IMR-90 (cell line): ENCODE data around the gene GP1BA. TPM values are rescaled to one million over a fixed set of nuclear protein-coding genes. Genes with fewer than 3 reads are reported as not detected.
"Not testable (repeated sequence)": the region's sequence is repeated elsewhere in the genome, so short reads cannot be mapped to it uniquely, and the experiment has no call there.

Experiments used
- ATAC-seq: fragments of 200-7000 bp; cut with Tn5 transposase; 2 replicates; pipeline ENCODE4 v1.9.1; 2020; ENCODE audit warnings: low read depth, mild to moderate bottlenecking, moderate library complexity
- BruUV-seq: library from RNA; stranded (reverse); fragments of 400-500 nt; replicated peaks from 2 replicates; lab custom pipeline; 2021; lab: Mats Ljungman, UMichigan
- CTCF ChIA-PET: fragments of 300-600 bp; formaldehyde crosslinking; extraction: SDS; loops from one replicate; lab custom pipeline; 2021; ENCODE audit warnings: antibody characterized with exemption; lab: Yijun Ruan, JAX
- POLR2A ChIA-PET: fragments of 300-600 bp; sonication (Branson Sonifier 250); formaldehyde crosslinking; loops from one replicate; lab custom pipeline; 2022; ENCODE audit warnings: antibody characterized with exemption; ENCODE audit not compliant: unreplicated experiment; lab: Charles Lee
- DNase-seq: peaks from one replicate; pipeline ENCODE4 v3.0.0; 2013
- H2AFZ ChIP-seq: replicated peaks from 2 replicates; pipeline ENCODE3; 2013; ENCODE audit warnings: low read length, mild to moderate bottlenecking; ENCODE audit not compliant: poor library complexity
- H2AK5ac ChIP-seq: 2 replicates; pipeline ENCODE4 v1.6.1; 2013; ENCODE audit warnings: low read depth, low read length, inconsistent platforms
- H2AK9ac ChIP-seq: replicated peaks from 2 replicates; pipeline ENCODE3; 2013; ENCODE audit warnings: mild to moderate bottlenecking, low read depth, low read length, moderate library complexity; ENCODE audit not compliant: poor library complexity
- H2BK120ac ChIP-seq: 2 replicates; pipeline ENCODE4 v1.6.1; 2013; ENCODE audit warnings: low read depth, low read length, inconsistent platforms
- H2BK15ac ChIP-seq: 3 replicates; pipeline ENCODE4 v1.6.1; 2013; ENCODE audit warnings: low read depth, low read length, inconsistent platforms
- H2BK20ac ChIP-seq: 2 replicates; pipeline ENCODE4 v1.6.1; 2013; ENCODE audit warnings: low read depth, mild to moderate bottlenecking, inconsistent platforms, low read length, moderate library complexity
- H2BK5ac ChIP-seq: 2 replicates; pipeline ENCODE4 v1.6.1; 2013; ENCODE audit warnings: mild to moderate bottlenecking, low read depth, low read length, inconsistent platforms; ENCODE audit not compliant: poor library complexity, severe bottlenecking
- H3K14ac ChIP-seq: replicated peaks from 2 replicates; pipeline ENCODE4 v1.6.1; 2013; ENCODE audit warnings: low read depth, low read length, inconsistent platforms
- H3K18ac ChIP-seq: 2 replicates; pipeline ENCODE4 v1.6.1; 2013; ENCODE audit warnings: low read depth, low read length, control low read depth
- H3K23ac ChIP-seq: 2 replicates; pipeline ENCODE4 v1.6.1; 2013; ENCODE audit warnings: low read depth, low read length, inconsistent platforms
- H3K27ac ChIP-seq: 2 replicates; pipeline ENCODE4 v1.5.1; 2013; ENCODE audit warnings: mild to moderate bottlenecking, control low read depth, low read length; ENCODE audit not compliant: insufficient read depth
- H3K27me3 ChIP-seq: 2 replicates; pipeline ENCODE4 v1.6.1; 2013; ENCODE audit warnings: low read length; ENCODE audit not compliant: control insufficient read depth, insufficient read depth
- H3K36me3 ChIP-seq: 2 replicates; pipeline ENCODE4 v1.6.1; 2013; ENCODE audit warnings: low read length, mixed read lengths; ENCODE audit not compliant: control insufficient read depth, insufficient read depth
- H3K4ac ChIP-seq: 2 replicates; pipeline ENCODE4 v1.6.1; 2013; ENCODE audit warnings: low read depth, low read length, inconsistent platforms
- H3K4me1 ChIP-seq: 2 replicates; pipeline ENCODE4 v1.6.1; 2013; ENCODE audit warnings: low read length, mixed read lengths; ENCODE audit not compliant: control insufficient read depth, insufficient read depth
- H3K4me2 ChIP-seq: 2 replicates; pipeline ENCODE4 v1.6.1; 2013; ENCODE audit warnings: low read depth, mild to moderate bottlenecking, control low read depth, low read length, moderate library complexity
- H3K4me3 ChIP-seq: 2 replicates; pipeline ENCODE4 v1.5.1; 2013; ENCODE audit warnings: low read depth, mild to moderate bottlenecking, control low read depth, low read length, moderate library complexity; ENCODE audit not compliant: insufficient read depth
- H3K56ac ChIP-seq: 2 replicates; pipeline ENCODE4 v1.6.1; 2013; ENCODE audit warnings: low read length, inconsistent platforms; ENCODE audit not compliant: insufficient read depth; ENCODE audit errors: extremely low read depth
- H3K79me1 ChIP-seq, 2 experiments: 2 replicates each; pipeline ENCODE4 v1.6.1; 2013; ENCODE audit warnings: low read length in 2 of 2, inconsistent platforms in 1 of 2, low read depth in 1 of 2
- H3K9ac ChIP-seq: 2 replicates; pipeline ENCODE4 v1.6.1; 2013; ENCODE audit warnings: low read depth, low read length, control low read depth
- H3K9me1 ChIP-seq: 2 replicates; pipeline ENCODE4 v1.6.1; 2013; ENCODE audit warnings: low read length, inconsistent platforms; ENCODE audit not compliant: insufficient read depth
- H3K9me3 ChIP-seq: 2 replicates; pipeline ENCODE4 v1.6.1; 2013; ENCODE audit warnings: low read length; ENCODE audit not compliant: control insufficient read depth, insufficient read depth
- H4K20me1 ChIP-seq: 2 replicates; pipeline ENCODE4 v1.6.1; 2013; ENCODE audit warnings: low read length, inconsistent platforms; ENCODE audit not compliant: insufficient read depth
- H4K5ac ChIP-seq: 2 replicates; pipeline ENCODE4 v1.6.1; 2013; ENCODE audit warnings: mild to moderate bottlenecking, low read depth, low read length, control low read depth
- H4K8ac ChIP-seq, 2 experiments: 2 replicates each; pipeline ENCODE4 v1.6.1; 2013; ENCODE audit warnings: low read depth in 2 of 2, low read length in 2 of 2, control low read depth in 1 of 2, inconsistent platforms in 1 of 2
- H4K91ac ChIP-seq: 2 replicates; pipeline ENCODE4 v1.6.1; 2013; ENCODE audit warnings: low read depth, low read length, inconsistent platforms; ENCODE audit not compliant: insufficient read depth
- dilution Hi-C: fragments of 300-500 bp; cut with HindIII; formaldehyde crosslinking; loops from one replicate; pipeline ENCODE4 v1.14.3; 2018; ENCODE audit warnings: low sequenced_read_pairs; ENCODE audit not compliant: unreplicated experiment
- in situ Hi-C: fragments of 300-500 bp; cut with MboI; formaldehyde crosslinking; loops from 3 replicates; pipeline ENCODE4 v1.14.3; 2019; ENCODE audit warnings: low sequenced_read_pairs, inconsistent platforms, mixed read lengths
- intact Hi-C: fragments of 100-400 bp; cut with micrococcal nuclease; formaldehyde crosslinking; loops from 2 replicates; pipeline ENCODE4 v1.10.0; 2022
- polyA plus RNA-seq, 3 experiments: library from polyadenylated mRNA; depleted of rRNA; stranded (reverse); fragments of >200 nt; gene quantifications; 2 replicates each; pipeline ENCODE4 v1.2.3, GENCODE V29; 2012; ENCODE audit warnings: low replicate concordance in 1 of 3
- total RNA-seq: library from RNA; depleted of rRNA; stranded (reverse); fragments of >200 nt; gene quantifications from 2 replicates; pipeline ENCODE4 v1.2.3, GENCODE V29; 2012

GP1BA gene
- total and polyA plus RNA-seq, 2 of the 4 experiments (the other 2 are of a cell fraction) = not detected

- H3K4me2 ChIP-seq, H2AK5ac ChIP-seq, dilution Hi-C loops, POLR2A ChIA-PET, H2BK120ac ChIP-seq, H3K9me1 ChIP-seq, H3K56ac ChIP-seq, DNase-seq, H3K9me3 ChIP-seq, H3K4ac ChIP-seq, H4K8ac ChIP-seq, H3K27ac ChIP-seq, H3K18ac ChIP-seq, H3K23ac ChIP-seq, H3K36me3 ChIP-seq, H4K20me1 ChIP-seq, H2BK5ac ChIP-seq, in situ Hi-C loops, H3K4me3 ChIP-seq, ATAC-seq, BruUV-seq, H3K9ac ChIP-seq, CTCF ChIA-PET, H4K91ac ChIP-seq, H2BK20ac ChIP-seq, H2AFZ ChIP-seq, H3K27me3 ChIP-seq, H3K79me1 ChIP-seq, H4K5ac ChIP-seq, H2AK9ac ChIP-seq, H3K14ac ChIP-seq, H3K4me1 ChIP-seq, H2BK15ac ChIP-seq: not testable (repeated sequence)
- intact Hi-C loops = loop anchor here (5.0 kb wide), 1 partner anchor 61 kb away; the partner anchor contains the start of gene SPAG7
Measured at GRCh38 chr17:4906642-4907041, 25.4 kb upstream of the GP1BA start.
